ENCODE measurements around the gene ORAI3.

ORAI3 gene

GRCh38 chr16:30948667-30949649 lies at the start of gene ORAI3:
Gene ORAI3, plus strand, starts transcription at chr16:30949068. Its CDS starts 222 bp downstream, at chr16:30949290.
- peak; percentile 73 for DNase-seq

- DNase-seq, result no peak
Observed at GRCh38 chr16:30899794-30900193, 49.1 kb upstream of the ORAI3 start.

- DNase-seq, result no peak
Observed at GRCh38 chr16:30900588-30900987, 48.3 kb upstream of the ORAI3 start.

GRCh38 chr16:30901201-30902028 lies 47.5 kb upstream of the ORAI3 start:
- no peak for DNase-seq

DNA sequence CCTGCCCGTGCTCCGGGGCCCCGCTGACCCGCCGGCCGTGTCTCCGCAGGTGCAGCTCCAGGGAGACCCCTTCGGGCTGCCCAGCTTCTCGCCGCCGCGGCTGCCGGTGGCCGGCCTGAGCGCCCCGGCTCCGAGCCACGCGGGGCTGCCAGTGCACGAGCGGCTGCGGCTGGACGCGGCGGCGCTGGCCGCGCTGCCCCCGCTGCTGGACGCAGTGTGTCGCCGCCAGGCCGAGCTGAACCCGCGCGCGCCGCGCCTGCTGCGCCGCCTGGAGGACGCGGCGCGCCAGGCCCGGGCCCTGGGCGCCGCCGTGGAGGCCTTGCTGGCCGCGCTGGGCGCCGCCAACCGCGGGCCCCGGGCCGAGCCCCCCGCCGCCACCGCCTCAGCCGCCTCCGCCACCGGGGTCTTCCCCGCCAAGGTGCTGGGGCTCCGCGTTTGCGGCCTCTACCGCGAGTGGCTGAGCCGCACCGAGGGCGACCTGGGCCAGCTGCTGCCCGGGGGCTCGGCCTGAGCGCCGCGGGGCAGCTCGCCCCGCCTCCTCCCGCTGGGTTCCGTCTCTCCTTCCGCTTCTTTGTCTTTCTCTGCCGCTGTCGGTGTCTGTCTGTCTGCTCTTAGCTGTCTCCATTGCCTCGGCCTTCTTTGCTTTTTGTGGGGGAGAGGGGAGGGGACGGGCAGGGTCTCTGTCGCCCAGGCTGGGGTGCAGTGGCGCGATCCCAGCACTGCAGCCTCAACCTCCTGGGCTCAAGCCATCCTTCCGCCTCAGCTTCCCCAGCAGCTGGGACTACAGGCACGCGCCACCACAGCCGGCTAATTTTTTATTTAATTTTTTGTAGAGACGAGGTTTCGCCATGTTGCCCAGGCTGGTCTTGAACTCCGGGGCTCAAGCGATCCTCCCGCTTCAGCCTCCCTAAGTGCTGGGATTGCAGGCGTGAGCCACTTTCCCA lies 46.6 kb upstream of the ORAI3 start:
- DNase-seq, result peak; percentile 71

- DNase-seq, result no peak
Observed at GRCh38 chr16:30903002-30903401, 45.9 kb upstream of the ORAI3 start.

DNA sequence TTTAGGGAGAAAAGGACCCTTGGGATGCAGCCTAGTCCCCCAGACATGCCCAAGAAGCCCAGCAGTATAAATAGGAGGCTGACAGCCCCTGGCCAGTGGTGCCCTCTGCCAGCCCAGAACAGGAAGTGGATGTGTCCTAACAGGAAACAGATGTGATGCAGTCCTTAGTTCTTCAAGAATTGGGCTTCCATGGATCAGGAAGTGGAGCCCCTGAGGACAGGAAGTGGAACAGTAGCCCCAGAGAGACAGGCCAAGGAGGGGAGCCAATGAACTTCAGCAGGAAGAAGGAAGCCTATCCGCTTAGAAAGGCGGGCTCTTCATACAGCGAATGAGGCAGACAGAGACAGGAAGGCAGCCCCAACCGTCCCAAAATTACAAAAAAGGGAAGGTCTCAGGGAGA lies 45.3 kb upstream of the ORAI3 start:
- DNase-seq, result peak; percentile 61

DNA sequence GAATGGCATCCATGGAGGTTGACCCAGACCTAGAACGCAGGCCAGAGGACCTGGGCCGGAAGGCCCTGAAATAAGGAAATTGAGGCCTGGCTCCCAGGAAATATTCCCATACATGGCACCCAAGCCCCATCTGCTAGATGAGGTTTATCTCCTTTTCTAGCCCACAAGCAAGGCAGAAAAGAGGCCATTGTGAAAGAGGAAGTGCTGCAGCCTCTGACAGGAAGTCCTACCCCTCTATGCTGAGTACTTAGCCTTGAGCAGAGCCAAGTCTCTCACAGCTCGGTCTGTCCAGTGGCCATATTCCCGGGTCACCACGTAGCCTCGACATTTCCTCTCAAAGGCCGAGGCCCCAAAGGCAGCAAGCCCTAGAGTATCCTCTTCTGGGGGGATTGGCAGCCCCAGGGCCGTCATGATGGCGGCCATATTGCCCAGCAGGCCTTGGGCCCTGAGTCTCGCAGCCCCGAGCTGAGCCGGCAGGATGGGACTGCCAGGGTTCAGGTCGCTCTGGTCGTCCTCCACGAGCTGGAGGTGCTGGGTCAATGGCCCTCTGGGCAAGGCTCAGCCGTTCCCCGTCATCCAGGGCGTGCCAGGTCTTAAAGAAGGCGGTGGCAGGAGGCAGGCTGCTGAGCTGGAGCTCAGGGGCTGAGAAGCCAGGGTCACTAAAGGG lies 44.6 kb upstream of the ORAI3 start:
- no peak for DNase-seq

GRCh38 chr16:30907064-30907463 lies 41.8 kb upstream of the ORAI3 start:
- DNase-seq, result no peak

- no peak for DNase-seq
Observed at GRCh38 chr16:30910427-30911029, 38.3 kb upstream of the ORAI3 start.

DNA sequence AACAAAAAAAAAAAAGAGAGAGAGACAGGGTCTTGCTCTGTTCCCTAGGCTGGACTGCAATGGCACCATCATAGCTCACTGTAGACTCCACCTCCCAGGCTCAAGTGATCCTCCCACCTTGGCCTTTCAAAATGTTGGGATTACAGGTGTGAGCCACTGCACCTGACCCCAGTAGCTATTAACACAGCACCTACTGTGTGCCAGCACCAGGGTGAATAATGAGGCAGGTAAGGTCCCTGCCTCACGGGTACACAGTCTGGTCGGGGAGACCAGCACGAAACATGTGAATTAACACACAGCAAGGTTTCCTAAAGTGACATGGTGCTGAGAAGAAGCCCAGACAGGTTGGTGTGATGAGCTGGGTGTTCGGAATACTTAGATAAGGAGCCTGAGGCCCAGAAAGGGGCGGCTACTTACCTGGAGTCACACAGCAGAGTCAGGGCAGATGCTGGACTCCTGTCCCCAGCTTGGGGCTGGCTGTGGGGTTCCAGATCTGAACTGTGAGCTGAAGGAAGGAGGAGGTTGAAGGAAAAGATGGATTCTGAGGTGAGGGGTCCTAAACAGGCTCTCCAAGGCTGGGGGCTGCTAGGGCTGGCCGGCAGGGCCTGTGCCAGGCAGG lies 36.0 kb upstream of the ORAI3 start:
- no peak for DNase-seq

DNA sequence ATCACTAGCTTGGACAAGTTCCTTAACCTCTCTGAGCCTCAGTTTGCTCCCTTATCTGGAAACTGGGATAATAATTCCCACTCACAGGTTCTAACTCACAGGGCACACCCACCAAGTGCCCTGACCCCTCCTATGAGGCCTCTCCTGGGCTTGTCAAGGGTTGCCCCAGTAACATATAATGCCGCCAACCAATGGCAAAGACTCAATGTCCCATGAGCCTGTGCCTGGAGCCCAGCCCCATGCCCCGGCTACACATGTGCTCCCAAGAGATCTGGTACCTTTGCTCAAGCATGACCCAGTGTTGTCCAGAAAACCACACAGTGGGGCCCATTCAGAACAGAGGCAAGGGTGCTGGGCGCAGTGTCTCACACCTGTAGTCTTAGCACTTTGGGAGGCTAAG lies 34.0 kb upstream of the ORAI3 start:
- DNase-seq, result no peak

DNA sequence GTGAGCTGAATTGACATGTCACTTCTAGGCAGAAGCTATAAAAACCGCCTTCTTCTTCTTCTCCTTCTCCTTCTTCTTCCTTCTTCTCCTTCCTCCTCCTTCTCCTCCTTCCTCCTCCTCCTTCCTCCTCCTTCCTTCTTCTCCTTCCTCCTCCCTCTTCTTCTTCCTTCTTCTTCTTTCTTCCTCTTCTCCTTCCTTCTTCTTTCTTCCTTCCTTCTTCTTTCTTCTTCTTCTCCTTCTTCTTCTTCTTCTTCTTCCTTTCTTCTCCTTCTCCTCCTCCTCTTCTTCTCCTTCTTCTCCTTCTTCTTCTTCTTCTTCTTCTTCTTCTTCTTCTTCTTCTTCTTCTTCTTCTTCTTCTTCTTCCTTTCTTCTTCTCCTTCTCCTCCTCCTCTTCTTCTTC lies 30.3 kb upstream of the ORAI3 start:
- no peak for DNase-seq

DNA sequence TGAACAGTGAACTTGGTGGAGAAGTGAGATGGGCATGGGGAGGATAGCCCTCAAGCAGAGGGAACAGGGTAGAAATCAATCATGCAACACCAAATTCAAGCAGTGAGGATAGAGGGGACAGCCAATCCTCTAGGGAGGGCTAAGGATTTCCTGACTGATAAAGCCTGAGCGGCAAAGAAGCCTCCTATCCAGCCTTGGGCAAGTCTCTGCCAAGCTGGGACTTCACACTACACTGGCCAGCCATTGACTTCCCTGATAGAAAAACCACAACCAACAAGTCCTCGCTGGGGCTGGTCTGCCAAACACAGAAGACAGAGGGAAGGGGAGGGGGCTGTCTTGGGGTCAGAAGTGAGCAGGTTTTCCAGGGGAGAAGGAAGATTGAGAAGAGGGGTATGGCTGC lies 28.0 kb upstream of the ORAI3 start:
- no peak for DNase-seq

DNA sequence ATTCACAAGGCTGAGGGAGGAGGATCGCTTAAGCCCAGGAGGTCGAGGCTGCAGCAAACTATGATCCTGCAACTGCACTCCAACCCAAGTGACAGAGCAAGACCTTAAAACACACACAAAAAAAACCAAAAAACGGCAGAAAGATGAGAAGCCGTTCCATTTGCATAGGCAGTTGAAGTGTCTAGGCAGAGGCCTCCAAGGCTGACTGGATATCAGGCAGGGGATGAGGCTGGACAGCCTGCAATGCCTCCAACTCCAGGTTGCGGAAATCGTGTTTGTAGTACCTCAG lies 27.5 kb upstream of the ORAI3 start:
- no peak for DNase-seq

DNA sequence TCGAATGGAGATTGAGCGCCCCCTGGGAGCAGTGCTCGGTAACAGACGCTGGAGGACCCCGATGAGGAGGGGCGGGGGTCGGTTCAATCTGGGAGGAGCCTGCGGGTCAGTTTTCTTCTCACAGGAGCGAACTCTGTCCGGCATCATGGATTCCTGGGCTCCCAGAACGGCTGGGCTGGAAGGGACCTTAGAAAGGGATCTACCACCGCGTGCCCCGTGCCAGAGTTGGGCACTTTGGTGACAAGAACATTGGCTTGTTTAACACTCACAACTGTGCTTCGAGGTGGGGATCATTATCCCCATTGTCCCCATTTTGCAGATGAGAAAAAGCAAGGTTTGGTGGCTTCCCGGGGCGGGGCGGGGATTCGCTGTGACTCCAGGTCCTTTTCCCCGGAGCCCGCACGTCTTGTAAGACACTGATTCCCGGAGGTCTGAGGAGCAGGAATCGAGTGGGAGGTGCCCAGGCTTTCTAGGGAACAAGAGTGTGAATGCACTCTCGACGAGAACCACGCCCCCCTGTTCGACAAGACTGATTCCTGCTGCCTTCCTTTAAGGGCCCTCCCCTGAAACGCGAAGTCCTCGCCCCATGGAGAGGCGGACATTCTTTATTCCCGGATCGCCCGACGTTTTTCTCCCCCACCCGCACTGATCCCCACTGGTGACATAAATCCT lies 27.0 kb upstream of the ORAI3 start:
- peak; percentile 88 for DNase-seq

- DNase-seq, result peak; percentile 99
Observed at GRCh38 chr16:30922420-30922959, 26.4 kb upstream of the ORAI3 start.

DNA sequence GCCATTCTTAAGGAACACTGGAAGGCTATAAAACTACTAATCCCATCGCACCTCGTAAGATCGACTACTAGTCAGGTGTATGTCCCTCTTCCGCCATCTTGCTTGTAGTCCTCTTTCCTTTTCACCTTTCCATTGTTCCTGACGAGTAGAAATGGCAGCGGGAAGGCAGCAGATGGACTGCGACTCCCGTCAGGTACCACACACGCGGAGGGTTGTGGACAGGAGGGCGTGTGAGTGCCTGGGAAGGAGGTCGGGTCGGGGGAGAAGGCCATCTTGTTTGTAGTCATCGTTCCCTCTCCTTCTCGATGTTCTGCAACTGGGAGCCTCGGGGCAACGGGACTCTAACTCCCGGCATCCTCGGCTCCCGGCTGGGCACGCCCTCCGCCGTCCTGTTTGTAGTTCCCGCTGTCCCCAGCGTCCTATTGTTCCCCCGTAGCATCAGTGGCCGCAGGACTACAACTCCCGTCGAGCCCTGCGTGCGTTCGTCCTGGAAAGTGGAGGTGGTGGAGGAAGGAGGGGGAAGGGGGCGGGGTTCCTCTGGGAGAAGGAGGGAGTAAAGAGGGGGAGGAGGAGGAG lies 25.8 kb upstream of the ORAI3 start:
- peak; percentile 100 for DNase-seq

DNA sequence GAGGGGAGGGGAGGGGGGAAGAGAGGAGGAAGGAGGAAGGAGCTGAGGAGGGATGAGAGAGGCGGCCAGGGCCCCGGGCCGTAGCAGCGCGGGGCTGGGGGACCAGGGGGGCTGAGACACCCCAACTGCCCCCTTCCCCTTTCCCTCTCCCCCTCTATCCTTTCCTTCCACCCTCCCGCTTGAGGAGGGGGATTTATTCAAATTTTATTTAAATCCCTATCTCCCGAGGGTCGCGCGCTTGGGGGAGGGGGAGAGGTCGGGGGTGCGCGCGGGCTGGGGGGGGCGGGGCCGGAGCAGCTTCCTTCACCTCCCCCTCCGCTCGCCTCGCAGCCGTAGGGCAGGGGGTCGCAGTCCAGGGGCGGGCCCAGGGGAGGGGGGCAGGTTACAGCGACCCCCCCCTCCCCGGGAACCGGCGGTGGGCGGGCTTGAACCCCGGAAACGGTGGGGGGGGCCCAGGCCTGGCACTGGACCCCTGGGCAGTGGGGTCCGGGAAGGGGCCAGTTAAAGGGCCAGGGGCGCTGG lies 25.3 kb upstream of the ORAI3 start, which contains the start of gene FBXL19:
Gene FBXL19 (plus strand): TSS at position 19 of the 522 bp plus-strand sequence. CDS start 2,183 bp downstream, outside the sequence.
- DNase-seq, result no peak

Measured in EL (cell line).